Uterus (tissue), 2 donors: ENCODE measurements around the gene USH1G.

Source experiments
- CTCF ChIP-seq, 4 experiments: fragments of 200-600 bp in 2 of 4; fragments of 450-650 bp in 2 of 4; sonication (generic) in 2 of 4; IDR thresholded peaks; one replicate each; pipeline ENCODE4 v1.5.1; 2016 to 2019; ENCODE audit warnings: antibody characterized with exemption in 4 of 4, mild to moderate bottlenecking in 2 of 4, moderate library complexity in 1 of 4
- POLR2A ChIP-seq, 2 donors: fragments of 450-650 bp; IDR thresholded peaks; one replicate each; pipeline ENCODE4 v1.6.1; 2016; ENCODE audit warnings: antibody characterized with exemption in 2 of 2, mild to moderate bottlenecking in 1 of 2, moderate library complexity in 1 of 2

GRCh38 chr17:74925242-74925641, 2.2 kb upstream of the USH1G start:
- no peak for TF ChIP-seq CTCF (IDR thresholded peaks at IDR 0.05)
- TF ChIP-seq POLR2A (IDR thresholded peaks at IDR 0.05): no peak
